HG02870 (cell line): Measurements from ENCODE around the gene OSBPL5.

Source experiments
- ATAC-seq: cut with Tn5 transposase; IDR thresholded peaks from one replicate; pipeline ENCODE4 v1.9.1; 2021; ENCODE audit warnings: mild to moderate bottlenecking, moderate library complexity; ENCODE audit not compliant: unreplicated experiment

Gene OSBPL5

GRCh38 chr11:3164138-3164551 lies 965 bp downstream of the OSBPL5 start:
- ATAC-seq, result no peak

DNA sequence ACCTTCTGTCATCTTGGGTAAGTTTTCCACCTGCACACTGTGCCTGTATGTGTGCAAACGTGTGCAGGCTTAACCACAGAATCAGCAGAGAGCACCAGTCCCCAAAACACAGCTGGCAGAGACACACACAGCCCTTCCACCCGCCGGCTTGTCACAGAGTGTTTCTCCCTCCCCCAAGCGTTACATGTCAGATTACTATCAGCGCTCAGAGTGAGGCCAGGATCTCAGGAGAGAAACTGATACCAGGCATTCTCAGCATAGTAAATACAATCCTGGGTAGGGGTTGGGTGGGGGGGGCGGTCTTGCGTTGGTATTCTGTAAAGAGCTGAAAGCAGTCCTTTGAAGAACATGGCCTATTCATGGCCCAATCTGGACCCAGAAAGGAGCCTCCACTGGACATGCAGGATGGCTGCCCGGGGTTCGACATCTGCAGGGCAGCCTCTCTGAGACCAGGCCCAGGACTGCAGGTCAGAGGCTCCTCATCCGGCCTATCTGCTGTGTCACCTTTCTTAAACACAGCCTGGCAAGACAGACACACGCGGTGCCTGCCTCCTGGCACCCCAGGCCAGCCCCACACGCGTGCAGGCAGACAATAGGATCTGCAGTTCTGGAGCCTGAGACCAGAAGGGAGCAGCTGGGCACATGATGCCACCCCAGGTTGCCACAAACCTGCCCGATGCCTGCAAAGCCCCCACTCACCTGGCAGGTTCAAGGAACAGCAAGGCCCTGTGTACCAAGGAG lies 1.7 kb downstream of the OSBPL5 start:
- no peak for ATAC-seq

GRCh38 chr11:3162410-3163240 lies 2.5 kb downstream of the OSBPL5 start:
- no peak for ATAC-seq

DNA sequence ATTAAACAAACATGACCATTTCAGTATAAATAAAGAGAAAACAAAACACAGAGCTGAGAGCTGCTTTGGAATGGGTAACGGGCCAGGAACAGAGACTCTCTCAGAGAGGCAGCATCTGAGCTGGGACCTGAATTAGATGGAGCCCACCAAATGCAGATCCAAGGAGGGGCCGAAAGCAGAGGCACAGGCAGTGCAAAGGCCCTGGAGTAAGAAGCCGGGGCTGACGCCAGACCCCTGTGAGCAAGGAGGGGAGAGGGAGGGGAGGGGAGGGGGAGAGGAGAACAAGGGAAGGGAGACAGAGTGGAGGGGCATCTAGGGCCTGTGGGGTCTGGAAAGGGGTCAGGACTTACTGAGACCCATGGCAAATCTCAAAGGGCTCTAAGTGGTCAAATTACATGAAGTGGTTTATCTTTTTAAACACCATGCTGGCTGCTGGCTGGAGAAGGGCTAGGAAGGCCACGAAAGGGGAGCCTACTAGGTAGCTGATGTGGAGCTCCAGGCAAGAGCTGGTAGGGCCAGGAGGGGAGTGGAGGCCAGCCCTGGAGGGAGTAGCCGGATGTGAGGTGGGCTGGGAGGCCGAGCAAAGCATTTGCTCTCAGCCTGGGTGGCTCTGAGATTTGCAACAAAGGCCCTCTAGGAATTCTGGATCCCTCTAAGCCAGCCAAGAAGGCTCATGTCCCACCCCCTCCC lies 3.2 kb downstream of the OSBPL5 start:
- ATAC-seq, result no peak

DNA sequence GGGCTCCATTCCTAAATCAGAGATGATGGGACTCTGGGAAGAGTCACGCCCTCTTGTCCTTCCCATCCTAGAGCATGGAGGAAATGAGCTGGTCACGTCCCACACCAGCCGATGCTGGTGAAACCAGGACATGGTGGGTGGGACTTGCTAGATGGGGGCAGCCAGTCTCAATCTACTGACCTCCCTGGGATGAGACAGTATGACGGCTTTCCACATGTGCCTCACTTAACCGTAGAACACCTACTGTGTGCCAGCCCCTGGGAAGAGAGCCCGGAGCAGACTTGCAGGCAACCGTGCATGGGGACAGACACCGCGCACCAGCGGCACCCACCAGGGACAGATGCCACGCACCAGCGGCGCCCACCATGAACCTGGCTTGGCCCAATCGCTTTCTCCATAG lies 3.8 kb downstream of the OSBPL5 start:
- no peak for ATAC-seq

- no peak for ATAC-seq
These were observed 4.7 kb downstream of the OSBPL5 start for GRCh38 chr11:3160252-3161031.

DNA sequence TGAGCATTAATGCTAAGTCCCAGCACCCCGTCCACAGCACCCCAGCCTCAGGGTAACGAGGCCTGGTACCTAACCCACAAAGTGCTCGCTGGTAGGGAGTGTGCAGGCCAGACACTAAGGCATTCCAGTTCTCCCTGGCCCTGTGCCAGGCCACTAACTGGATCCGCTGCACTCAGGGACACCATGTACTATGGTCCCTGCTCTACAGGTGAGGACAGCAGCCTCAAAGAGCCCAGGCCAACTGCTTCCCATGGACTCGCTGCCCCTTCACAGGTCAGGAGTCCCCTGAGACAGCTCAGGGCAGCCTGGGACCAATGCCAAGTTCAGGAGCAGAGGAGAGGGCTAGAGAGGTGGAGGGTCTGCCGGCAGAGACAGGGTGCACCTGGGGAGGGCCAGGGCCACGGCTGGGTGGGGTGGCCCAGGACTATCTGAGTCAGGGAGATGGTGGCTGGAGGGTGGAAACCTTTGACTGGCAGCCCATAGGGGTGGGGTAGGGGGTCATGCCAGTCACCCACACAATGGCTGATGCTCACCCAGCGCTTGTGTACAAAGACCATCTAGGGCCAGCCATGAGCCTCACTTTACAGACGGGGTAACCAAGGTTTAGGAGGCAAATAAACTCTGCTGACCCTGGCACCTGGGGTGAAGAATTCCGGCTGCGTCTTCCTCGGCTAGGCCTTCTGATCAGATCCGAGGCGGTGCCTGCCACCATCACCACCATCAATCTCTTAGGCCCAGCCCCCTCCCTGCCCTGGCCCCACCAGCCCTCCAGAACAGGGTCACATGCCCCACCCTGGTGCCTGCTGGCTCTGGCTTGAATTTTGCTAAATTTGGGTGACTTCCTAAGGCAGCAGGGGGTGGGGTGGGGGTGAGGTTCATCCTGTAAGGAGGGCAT lies 5.6 kb downstream of the OSBPL5 start:
- ATAC-seq, result no peak

DNA sequence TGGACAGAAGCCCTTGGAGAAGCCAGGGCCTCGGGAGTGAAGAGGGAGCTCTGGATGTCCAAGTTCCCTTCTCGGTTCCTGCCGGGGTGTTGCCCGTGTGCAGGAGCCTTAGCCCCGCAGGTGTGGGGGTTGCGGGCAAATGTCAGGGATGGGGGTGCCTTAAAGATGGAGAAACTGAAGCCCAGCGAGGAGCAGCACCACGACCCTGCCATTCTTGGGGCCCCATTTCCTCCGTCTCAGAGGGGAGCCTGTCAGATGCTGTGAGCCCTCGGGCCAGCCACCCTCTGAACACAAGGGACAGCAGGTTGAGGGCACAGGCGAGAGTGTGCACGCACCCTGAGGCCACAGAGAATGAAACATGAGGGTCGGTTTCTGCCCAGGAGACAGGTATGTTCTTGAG lies 6.3 kb downstream of the OSBPL5 start:
- ATAC-seq, result no peak

- no peak for ATAC-seq
These were observed 6.9 kb downstream of the OSBPL5 start for GRCh38 chr11:3158131-3158591.

DNA sequence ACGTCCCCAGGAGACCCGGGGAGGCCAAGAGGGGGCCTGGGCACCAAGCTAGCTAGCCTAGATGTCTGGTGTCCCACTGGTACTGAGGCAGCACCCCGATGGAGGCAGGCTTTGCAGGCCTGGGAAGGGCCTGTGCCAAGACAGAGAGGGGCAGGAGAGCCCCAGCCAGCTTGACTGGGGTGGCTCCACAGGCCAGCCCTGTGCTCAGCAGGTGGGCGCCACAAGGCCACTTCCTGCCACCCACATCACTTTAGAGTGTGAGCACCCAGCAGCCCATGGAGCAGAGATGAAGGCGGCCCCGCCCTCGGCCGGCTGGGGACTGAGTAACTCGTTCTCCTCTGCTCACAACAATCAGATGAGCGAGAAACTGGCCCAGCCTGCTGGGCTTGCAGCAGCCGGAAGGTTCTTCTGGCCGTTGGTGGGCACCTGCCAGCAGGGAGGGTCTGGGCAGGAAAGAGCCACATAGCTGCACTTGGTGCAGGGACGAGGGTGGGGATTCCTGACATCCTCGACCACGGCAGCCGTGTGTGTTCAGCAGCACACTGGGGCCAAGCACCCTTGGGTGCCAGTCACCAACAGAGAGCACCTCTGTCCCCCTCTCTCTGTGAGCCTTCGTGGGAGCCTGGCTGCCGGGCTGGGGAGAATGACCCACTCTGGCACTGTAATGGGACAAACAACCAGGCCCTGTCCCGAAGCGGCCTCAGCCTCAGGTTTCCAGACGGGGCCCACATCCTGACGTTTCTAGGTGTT lies 7.6 kb downstream of the OSBPL5 start:
- ATAC-seq, result no peak

DNA sequence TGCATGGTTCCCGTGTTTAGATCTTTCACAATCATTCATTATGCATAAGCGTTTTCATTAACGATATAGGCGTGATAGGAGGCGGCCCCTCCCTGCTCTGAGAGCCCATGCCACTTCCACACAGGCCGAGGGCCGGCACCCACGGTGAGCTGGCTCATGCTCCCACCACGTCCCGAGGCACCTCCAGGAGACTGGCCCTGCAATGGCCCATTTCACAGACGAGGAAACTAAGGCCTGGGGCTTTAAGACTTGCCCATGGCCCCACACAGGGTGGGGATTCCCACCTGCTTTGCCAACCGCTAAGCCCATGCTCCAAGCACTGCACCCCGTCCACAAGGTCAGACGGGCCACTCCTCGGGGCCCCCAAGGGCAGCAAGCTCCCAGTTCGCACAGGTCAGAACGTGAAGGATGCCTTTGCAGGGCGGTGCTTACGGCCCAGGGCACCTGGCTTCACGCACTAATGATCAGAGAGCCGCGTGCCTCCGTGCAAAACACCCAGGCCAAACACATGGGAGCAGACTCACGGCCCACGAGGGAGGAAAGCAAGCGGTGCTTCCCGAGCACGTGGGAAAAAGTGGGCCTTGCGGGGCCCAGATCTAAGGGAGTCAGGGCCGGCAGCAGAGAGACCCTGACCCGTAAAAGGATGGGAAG lies 8.3 kb downstream of the OSBPL5 start:
- ATAC-seq, result no peak

GRCh38 chr11:3156282-3156660 lies 8.8 kb downstream of the OSBPL5 start:
- no peak for ATAC-seq

- no peak for ATAC-seq
These were observed 9.3 kb downstream of the OSBPL5 start for GRCh38 chr11:3155691-3156258.

- no peak for ATAC-seq
These were observed 9.9 kb downstream of the OSBPL5 start for GRCh38 chr11:3155216-3155615.

DNA sequence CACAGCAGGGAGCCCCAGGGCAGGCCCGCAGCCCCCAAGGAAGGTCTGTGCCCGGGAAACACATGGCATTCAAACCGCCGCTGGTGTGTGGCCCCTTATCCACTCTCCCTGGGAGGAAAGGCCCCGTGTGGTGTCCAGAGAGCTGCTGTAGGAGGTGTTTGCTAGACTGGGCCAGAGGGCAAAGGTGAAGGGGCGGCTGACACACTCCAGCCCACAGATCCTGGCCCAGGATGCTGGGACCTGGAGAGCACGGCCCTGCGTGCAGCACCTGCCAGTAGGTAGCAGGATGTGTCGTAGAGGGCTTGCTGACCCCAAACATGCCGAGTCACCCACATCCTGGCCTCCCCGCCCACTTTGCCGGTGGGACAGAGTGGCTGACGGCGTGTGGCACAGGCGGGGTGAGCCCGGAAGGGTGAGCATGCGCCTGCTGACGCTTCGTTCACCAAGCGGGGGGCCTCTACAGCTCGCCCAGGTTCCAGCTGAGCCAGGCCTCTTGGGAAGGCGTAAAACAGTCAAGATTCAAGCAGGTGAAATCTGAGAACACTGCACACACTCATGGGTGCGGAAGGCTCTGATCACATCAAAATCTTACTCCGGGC lies 11.0 kb downstream of the OSBPL5 start:
- ATAC-seq, result no peak

DNA sequence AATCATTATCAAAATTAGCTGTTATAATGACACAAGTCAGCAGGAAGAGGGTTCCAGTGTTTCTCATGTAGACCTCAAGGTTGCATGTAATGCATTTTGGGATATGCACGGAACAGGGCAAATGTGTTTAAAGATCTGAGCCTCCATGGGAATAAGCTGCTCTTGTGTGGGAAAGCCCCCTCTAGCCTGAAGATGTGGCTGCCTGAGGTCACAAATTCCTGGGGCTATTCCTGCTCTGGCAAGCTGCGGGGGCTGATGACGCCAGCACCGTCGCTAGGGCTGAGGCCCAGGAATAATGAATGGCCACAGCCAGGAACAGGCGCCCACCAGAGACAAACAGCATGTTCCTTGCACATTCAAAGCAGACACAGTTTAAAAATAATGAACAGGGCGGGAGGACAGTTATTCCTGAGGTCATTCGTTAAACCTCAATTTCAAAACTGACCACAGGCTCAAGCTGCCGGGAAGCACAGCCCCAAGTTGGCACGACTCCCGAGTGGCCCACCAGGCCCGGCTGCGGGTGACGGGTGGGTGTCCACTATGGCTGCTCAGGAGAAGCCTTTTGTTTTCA lies 11.7 kb downstream of the OSBPL5 start:
- no peak for ATAC-seq

DNA sequence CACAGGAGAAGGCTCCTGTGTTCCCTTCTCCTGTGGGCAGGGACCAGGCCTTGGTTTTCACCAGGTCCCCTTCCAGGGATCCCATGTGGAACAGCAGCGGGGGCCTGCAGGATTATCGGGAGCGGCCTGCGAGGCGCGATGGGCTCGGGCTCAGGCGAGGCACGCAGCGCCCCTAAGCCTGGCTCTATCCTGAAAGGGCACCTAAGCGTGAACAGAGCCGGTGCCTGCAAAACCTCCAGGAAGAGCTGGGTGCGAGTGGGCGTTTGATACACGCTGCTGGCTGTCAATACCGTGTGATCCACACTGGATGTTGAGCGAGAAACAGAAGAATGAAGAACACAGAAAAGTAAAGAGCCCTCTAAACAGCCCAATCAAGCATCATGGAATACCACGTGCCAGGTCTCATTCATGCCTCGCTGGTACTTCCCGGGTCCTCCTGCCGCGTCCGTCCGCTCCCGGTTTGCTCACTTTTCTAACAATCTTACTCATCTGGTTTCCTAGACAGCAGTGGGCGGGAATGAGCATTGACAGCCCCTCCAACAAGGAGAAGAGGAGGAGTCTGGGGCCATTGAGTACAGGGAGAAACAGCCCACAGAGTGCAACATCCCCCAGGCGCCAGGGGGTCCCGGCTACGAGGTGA lies 12.5 kb downstream of the OSBPL5 start:
- ATAC-seq, result no peak
